H9 (cell line): ENCODE data around the gene AP4M1. TPM values are rescaled to one million over a fixed set of nuclear protein-coding genes. Genes with fewer than 3 reads are reported as not detected.

Experiments
- DNase-seq: peaks from one replicate; pipeline ENCODE4 v3.0.0-alpha.2; 2017
- H2AFZ ChIP-seq: one replicate; pipeline ENCODE4 v1.6.1; 2013; ENCODE audit warnings: mild to moderate bottlenecking, low read length, control low read depth, moderate library complexity
- H2AK5ac ChIP-seq: 2 replicates; pipeline ENCODE4 v1.6.1; 2013; ENCODE audit warnings: low read length, control low read depth, mixed read lengths; ENCODE audit not compliant: insufficient read length
- H2BK120ac ChIP-seq: one replicate; pipeline ENCODE4 v1.6.1; 2013; ENCODE audit warnings: low read depth, mild to moderate bottlenecking, low read length, control low read depth, inconsistent platforms; ENCODE audit not compliant: poor library complexity, severe bottlenecking
- H2BK12ac ChIP-seq: 2 replicates; pipeline ENCODE4 v1.6.1; 2013; ENCODE audit warnings: low read length, control low read depth, mixed read lengths, low read depth; ENCODE audit not compliant: insufficient read length
- H2BK15ac ChIP-seq: 2 replicates; pipeline ENCODE4 v1.6.1; 2013; ENCODE audit warnings: low read depth, low read length, control low read depth
- H2BK20ac ChIP-seq: one replicate; pipeline ENCODE4 v1.6.1; 2013; ENCODE audit warnings: low read depth, mild to moderate bottlenecking, low read length, control low read depth, inconsistent platforms; ENCODE audit not compliant: poor library complexity, severe bottlenecking
- H2BK5ac ChIP-seq: 2 replicates; pipeline ENCODE4 v1.6.1; 2013; ENCODE audit warnings: low read length, control low read depth, mixed read lengths; ENCODE audit not compliant: insufficient read length
- H3K14ac ChIP-seq: 2 replicates; pipeline ENCODE4 v1.6.1; 2013; ENCODE audit warnings: low read length, control low read depth; ENCODE audit not compliant: insufficient read depth
- H3K18ac ChIP-seq: 2 replicates; pipeline ENCODE4 v1.6.1; 2013; ENCODE audit warnings: low read depth, mild to moderate bottlenecking, mixed read lengths, low read length, control low read depth; ENCODE audit not compliant: insufficient read length
- H3K23ac ChIP-seq: 2 replicates; pipeline ENCODE4 v1.6.1; 2013; ENCODE audit warnings: low read length, control low read depth, mixed read lengths, low read depth; ENCODE audit not compliant: insufficient read length
- H3K23me2 ChIP-seq: 2 replicates; pipeline ENCODE4 v1.6.1; 2013; ENCODE audit warnings: low read depth, mild to moderate bottlenecking, mixed read lengths, low read length, control low read depth; ENCODE audit not compliant: insufficient read length, poor library complexity, severe bottlenecking
- H3K27ac ChIP-seq: 2 replicates; pipeline ENCODE4 v1.5.1; 2013; ENCODE audit warnings: low read length, control low read depth, mixed read lengths, low read depth; ENCODE audit not compliant: insufficient read length
- H3K27me3 ChIP-seq: 2 replicates; pipeline ENCODE4 v1.6.1; 2013; ENCODE audit warnings: low read length, control low read depth, inconsistent platforms; ENCODE audit not compliant: insufficient read depth
- H3K4ac ChIP-seq: 2 replicates; pipeline ENCODE4 v1.6.1; 2013; ENCODE audit warnings: low read depth, mild to moderate bottlenecking, control low read depth, inconsistent platforms, low read length, moderate library complexity
- H3K4me1 ChIP-seq: 2 replicates; pipeline ENCODE4 v1.6.1; 2013; ENCODE audit warnings: low read length, control low read depth, inconsistent platforms; ENCODE audit not compliant: insufficient read depth
- H3K4me2 ChIP-seq: 2 replicates; pipeline ENCODE4 v1.6.1; 2013; ENCODE audit warnings: low read length, control low read depth, mixed read lengths; ENCODE audit not compliant: insufficient read length, insufficient read depth
- H3K56ac ChIP-seq: 2 replicates; pipeline ENCODE4 v1.6.1; 2013; ENCODE audit warnings: low read depth, mild to moderate bottlenecking, mixed read lengths, low read length, control low read depth; ENCODE audit not compliant: insufficient read length
- H3K79me1 ChIP-seq: 2 replicates; pipeline ENCODE4 v1.6.1; 2013; ENCODE audit warnings: low read depth, mild to moderate bottlenecking, moderate library complexity, low read length, control low read depth, inconsistent platforms; ENCODE audit not compliant: insufficient read depth, poor library complexity, severe bottlenecking
- H3K79me2 ChIP-seq: 2 replicates; pipeline ENCODE4 v1.6.1; 2013; ENCODE audit warnings: low read length, control low read depth, inconsistent platforms; ENCODE audit not compliant: insufficient read depth
- H3K9ac ChIP-seq: 2 replicates; pipeline ENCODE4 v1.6.1; 2013; ENCODE audit warnings: low read length, control low read depth, mixed read lengths; ENCODE audit not compliant: insufficient read length; ENCODE audit errors: extremely low read depth
- H3K9me3 ChIP-seq: one replicate; pipeline ENCODE4 v1.6.1; 2013; ENCODE audit warnings: low read depth, low read length, inconsistent platforms; ENCODE audit not compliant: control insufficient read depth
- H3T11ph ChIP-seq: one replicate; pipeline ENCODE4 v1.6.1; 2013; ENCODE audit warnings: mild to moderate bottlenecking, low read length, control low read depth, inconsistent platforms
- H4K20me1 ChIP-seq: one replicate; pipeline ENCODE4 v1.6.1; 2013; ENCODE audit not compliant: control insufficient read depth, insufficient read length, insufficient read depth
- H4K5ac ChIP-seq: 2 replicates; pipeline ENCODE4 v1.6.1; 2013; ENCODE audit warnings: low read depth, mild to moderate bottlenecking, mixed read lengths, low read length, control low read depth; ENCODE audit not compliant: insufficient read length
- H4K8ac ChIP-seq: replicated peaks from 2 replicates; pipeline ENCODE4 v1.6.1; 2013; ENCODE audit warnings: low read length, control low read depth, mixed read lengths, low read depth; ENCODE audit not compliant: insufficient read length
- H4K91ac ChIP-seq: 2 replicates; pipeline ENCODE4 v1.6.1; 2013; ENCODE audit warnings: low read depth, mild to moderate bottlenecking, moderate library complexity, mixed read lengths, low read length, control low read depth; ENCODE audit not compliant: insufficient read length
- H3K27ac Mint-ChIP-seq, 3 experiments: 2 replicates in 2 of 3; 3 replicates in 1 of 3; pipeline ENCODE4 v1.8.0; 2020 to 2021; ENCODE audit warnings: mixed read lengths in 3 of 3, mild to moderate bottlenecking in 1 of 3, moderate library complexity in 1 of 3
- H3K27me3 Mint-ChIP-seq: 2 replicates; pipeline ENCODE4 v1.8.0; 2021; ENCODE audit warnings: low read depth, mild to moderate bottlenecking, moderate library complexity, mixed read lengths
- H3K36me3 Mint-ChIP-seq, 3 experiments: 2 replicates in 2 of 3; 3 replicates in 1 of 3; pipeline ENCODE4 v1.8.0; 2020 to 2021; ENCODE audit warnings: low read depth in 3 of 3, mixed read lengths in 3 of 3; ENCODE audit not compliant: insufficient read depth in 1 of 3
- H3K4me1 Mint-ChIP-seq, 2 experiments: 2 replicates each; pipeline ENCODE4 v1.8.0; 2020; ENCODE audit warnings: mixed read lengths in 2 of 2
- H3K4me3 Mint-ChIP-seq, 2 experiments: 2 replicates in 1 of 2; 3 replicates in 1 of 2; pipeline ENCODE4 v1.8.0; 2020 to 2021; ENCODE audit warnings: mild to moderate bottlenecking in 2 of 2, mixed read lengths in 2 of 2, moderate library complexity in 1 of 2
- H3K9me3 Mint-ChIP-seq, 2 experiments: 2 replicates in 1 of 2; 3 replicates in 1 of 2; pipeline ENCODE4 v1.8.0; 2020; ENCODE audit warnings: mild to moderate bottlenecking in 2 of 2, mixed read lengths in 2 of 2, moderate library complexity in 1 of 2
- WGBS: extraction: QIAGEN DNeasy Blood & Tissue Kit; methylation state at CpG from one replicate; pipeline ENCODE4 v1.1.7; 2013; ENCODE audit warnings: missing lambda C conversion rate, low lambda C conversion rate, mixed read lengths; ENCODE audit not compliant: insufficient read length; ENCODE audit errors: extremely low coverage; 5-methylcytosine and 5-hydroxymethylcytosine counted together
- total RNA-seq: library from RNA; stranded (reverse); gene quantifications from 2 replicates; pipeline ENCODE4 v1.2.1, GENCODE V29; 2021
- TF ChIP-seq, protein P1 (sequence below): fragments of 200-600 bp; sonication (generic); conservative IDR thresholded peaks from 3 replicates; pipeline ENCODE4 v1.8.0; 2021; ENCODE audit warnings: antibody characterized with exemption, mild to moderate bottlenecking

The AP4M1 gene
- total RNA-seq, 1 experiment from 2014 or later: 18.8 TPM

DNA sequence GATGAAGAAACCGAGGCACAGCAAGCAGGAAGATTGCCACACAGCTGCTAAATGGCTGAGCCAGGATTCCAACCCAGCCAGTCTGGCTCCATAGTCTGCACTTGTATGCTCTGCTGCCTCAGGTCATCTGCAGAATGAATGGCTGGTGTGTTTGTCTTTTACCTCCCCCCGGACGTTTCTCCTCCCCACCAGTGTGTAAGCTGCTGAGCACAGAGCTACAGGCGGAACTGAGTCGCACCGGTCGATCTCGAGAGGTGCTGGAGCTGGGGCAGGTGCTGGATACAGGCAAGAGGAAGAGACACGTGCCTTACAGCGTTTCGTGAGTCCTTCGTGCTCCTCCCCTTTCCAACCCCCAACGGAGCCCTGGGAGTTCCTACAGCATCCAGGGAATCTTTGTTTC is 20.6 kb downstream of the AP4M1 start:
- H3K36me3 Mint-ChIP-seq: peaks cover 6 to 14% (median 9%) of the 10 kb centered on the region in 3 experiments; a peak in 4 of 7 replicates
- no peak overlapping the region for H2BK15ac ChIP-seq
- H3K27me3 Mint-ChIP-seq: no peaks in the 10 kb centered on the region; the same call in 1 of the 2 replicates
- H2BK20ac ChIP-seq: no peak overlapping the region
- no peak for DNase-seq
- H4K20me1 ChIP-seq: no peaks in the 10 kb centered on the region
- TF ChIP-seq, protein P1, sequence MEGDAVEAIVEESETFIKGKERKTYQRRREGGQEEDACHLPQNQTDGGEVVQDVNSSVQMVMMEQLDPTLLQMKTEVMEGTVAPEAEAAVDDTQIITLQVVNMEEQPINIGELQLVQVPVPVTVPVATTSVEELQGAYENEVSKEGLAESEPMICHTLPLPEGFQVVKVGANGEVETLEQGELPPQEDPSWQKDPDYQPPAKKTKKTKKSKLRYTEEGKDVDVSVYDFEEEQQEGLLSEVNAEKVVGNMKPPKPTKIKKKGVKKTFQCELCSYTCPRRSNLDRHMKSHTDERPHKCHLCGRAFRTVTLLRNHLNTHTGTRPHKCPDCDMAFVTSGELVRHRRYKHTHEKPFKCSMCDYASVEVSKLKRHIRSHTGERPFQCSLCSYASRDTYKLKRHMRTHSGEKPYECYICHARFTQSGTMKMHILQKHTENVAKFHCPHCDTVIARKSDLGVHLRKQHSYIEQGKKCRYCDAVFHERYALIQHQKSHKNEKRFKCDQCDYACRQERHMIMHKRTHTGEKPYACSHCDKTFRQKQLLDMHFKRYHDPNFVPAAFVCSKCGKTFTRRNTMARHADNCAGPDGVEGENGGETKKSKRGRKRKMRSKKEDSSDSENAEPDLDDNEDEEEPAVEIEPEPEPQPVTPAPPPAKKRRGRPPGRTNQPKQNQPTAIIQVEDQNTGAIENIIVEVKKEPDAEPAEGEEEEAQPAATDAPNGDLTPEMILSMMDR: no peak
- no peaks in the 10 kb centered on the region for H3K9me3 Mint-ChIP-seq
- WGBS: no CpG with 5 or more reads among the region's 13 CpGs
- no peak overlapping the region for H3K9ac ChIP-seq
- peaks cover 12 to 21% of the 10 kb centered on the region in 2 experiments for H3K4me1 Mint-ChIP-seq
- no peaks in the 10 kb centered on the region for H3K27me3 ChIP-seq
- H4K5ac ChIP-seq: no peak overlapping the region
- H3K14ac ChIP-seq: no peak overlapping the region; the same call in 1 of the 2 replicates
- no peak overlapping the region for H2BK5ac ChIP-seq
- no peak overlapping the region for H3T11ph ChIP-seq
- no peaks in the 10 kb centered on the region for H3K9me3 ChIP-seq
- H4K8ac ChIP-seq: no peak overlapping the region
- H3K23me2 ChIP-seq: peaks cover 13% of the 10 kb centered on the region
- no peak overlapping the region for H3K4ac ChIP-seq
- H3K79me1 ChIP-seq: no peaks in the 10 kb centered on the region
- no peak overlapping the region for H3K4me2 ChIP-seq
- no peak overlapping the region for H3K56ac ChIP-seq
- H3K4me1 ChIP-seq: no peaks in the 10 kb centered on the region
- H3K23ac ChIP-seq: no peak overlapping the region
- H2BK12ac ChIP-seq: no peak overlapping the region
- no peak overlapping the region; a peak in 1 of 5 replicates for H3K4me3 Mint-ChIP-seq
- no peak overlapping the region for H3K18ac ChIP-seq
- no peak overlapping the region for H3K27ac ChIP-seq
- no peak overlapping the region for H4K91ac ChIP-seq
- no peak overlapping the region for H2AK5ac ChIP-seq
- no peak overlapping the region for H2AFZ ChIP-seq
- H2BK120ac ChIP-seq: no peak overlapping the region
- H3K27ac Mint-ChIP-seq: peak overlapping the region in 1 of 3 experiments; percentile 85; a peak in 2 of 7 replicates
- no peaks in the 10 kb centered on the region for H3K79me2 ChIP-seq
